Measurements from ENCODE around the gene C14orf180. TPM values are rescaled to one million over a fixed set of nuclear protein-coding genes. Genes with fewer than 3 reads are reported as not detected.

The C14orf180 gene
- total RNA-seq, 1 experiment from 2014 or later = not detected

DNA sequence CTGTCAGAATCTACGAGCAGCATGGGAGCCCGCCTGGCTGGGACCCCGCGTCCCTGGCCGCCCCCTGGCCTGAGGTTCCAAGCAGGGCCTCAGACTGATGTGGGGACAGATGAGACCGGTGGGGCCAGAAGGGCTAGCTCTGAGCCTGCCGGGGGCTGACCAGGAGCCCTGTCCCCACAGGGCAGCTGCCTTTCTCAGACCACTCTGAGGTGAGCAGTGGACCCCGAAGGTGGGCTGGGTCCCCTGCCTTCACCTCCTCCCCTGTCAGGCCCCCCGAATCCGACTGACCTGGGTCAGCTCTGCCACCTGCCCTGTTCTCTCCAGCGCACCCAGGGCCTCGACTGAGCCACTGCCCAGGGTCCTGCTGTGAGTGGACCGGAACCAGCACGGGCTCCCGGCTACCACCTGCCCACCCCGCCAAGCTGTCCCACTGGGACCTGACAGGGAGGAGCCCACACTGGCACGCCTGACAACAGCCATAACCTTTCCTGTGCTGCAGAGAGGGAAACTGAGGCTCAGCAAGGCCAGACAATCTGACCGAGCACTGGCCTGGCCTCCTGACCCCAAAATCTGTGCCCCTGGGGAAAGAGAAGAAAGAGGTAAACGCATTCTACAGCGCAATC is 54.7 kb downstream of the C14orf180 start:
- no peak overlapping the region for H3K27ac ChIP-seq (ENCODE audit: low read length)
- intact Hi-C loops (cut with micrococcal nuclease) = loop anchor here (10.0 kb wide), 1 partner anchor 59 kb away; the partner anchor contains the start of gene C14orf180
- H3K4me3 ChIP-seq (ENCODE audit: low read length) = no peak overlapping the region
- H2AFZ ChIP-seq (ENCODE audit: low read length) = no peak overlapping the region
- H4K20me1 ChIP-seq (ENCODE audit: low read length) = no peaks in the 10 kb centered on the region
- no peaks in the 10 kb centered on the region for H3K36me3 ChIP-seq (ENCODE audit: low read depth, low read length)
- TF ChIP-seq EZH2phosphoT487 (IDR thresholded peaks at IDR 0.05; ENCODE audit: borderline replicate concordance, low read length) (no peak), EZH2 (IDR thresholded peaks at IDR 0.05; ENCODE audit: low read length, unreplicated experiment) (no peak)
- TF ChIP-seq, protein P1, sequence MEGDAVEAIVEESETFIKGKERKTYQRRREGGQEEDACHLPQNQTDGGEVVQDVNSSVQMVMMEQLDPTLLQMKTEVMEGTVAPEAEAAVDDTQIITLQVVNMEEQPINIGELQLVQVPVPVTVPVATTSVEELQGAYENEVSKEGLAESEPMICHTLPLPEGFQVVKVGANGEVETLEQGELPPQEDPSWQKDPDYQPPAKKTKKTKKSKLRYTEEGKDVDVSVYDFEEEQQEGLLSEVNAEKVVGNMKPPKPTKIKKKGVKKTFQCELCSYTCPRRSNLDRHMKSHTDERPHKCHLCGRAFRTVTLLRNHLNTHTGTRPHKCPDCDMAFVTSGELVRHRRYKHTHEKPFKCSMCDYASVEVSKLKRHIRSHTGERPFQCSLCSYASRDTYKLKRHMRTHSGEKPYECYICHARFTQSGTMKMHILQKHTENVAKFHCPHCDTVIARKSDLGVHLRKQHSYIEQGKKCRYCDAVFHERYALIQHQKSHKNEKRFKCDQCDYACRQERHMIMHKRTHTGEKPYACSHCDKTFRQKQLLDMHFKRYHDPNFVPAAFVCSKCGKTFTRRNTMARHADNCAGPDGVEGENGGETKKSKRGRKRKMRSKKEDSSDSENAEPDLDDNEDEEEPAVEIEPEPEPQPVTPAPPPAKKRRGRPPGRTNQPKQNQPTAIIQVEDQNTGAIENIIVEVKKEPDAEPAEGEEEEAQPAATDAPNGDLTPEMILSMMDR (conservative IDR thresholded peaks at IDR 0.05; ENCODE audit: low read depth, low read length) = no peak
- ChIA-PET POLR2A (ENCODE audit: unreplicated experiment) (no interaction called here), CTCF (no interaction called here)
- no peaks in the 10 kb centered on the region for H3K9me3 ChIP-seq (ENCODE audit: low read length)
- H3K4me1 ChIP-seq (ENCODE audit: insufficient read depth, low read length) = 0 out of 2 replicates have a peak, but pooled peaks cover 10% of the 10 kb centered on the region
- H3K4me2 ChIP-seq (ENCODE audit: low read length) = no peak overlapping the region
- ATAC-seq (no peak), DNase-seq (no peak)
- BruUV-seq (replicated peaks) = no TSS peak
- H3F3A ChIP-seq (ENCODE audit: low read length, unreplicated experiment) = no peaks in the 10 kb centered on the region
- no peaks in the 10 kb centered on the region for H3K79me2 ChIP-seq (ENCODE audit: low read length)
- peaks cover 94% of the 10 kb centered on the region for H3K27me3 ChIP-seq (ENCODE audit: low read length)
- no peaks in the 10 kb centered on the region for H3K9me2 ChIP-seq (replicated peaks; ENCODE audit: low read length)
- no peak overlapping the region for H3K9ac ChIP-seq (ENCODE audit: low read length)

- H3K9ac ChIP-seq (ENCODE audit: low read length) = no peak overlapping the region
- ChIA-PET CTCF (no interaction called here), POLR2A (ENCODE audit: unreplicated experiment) (no interaction called here)
- no peaks in the 10 kb centered on the region for H4K20me1 ChIP-seq (ENCODE audit: low read length)
- BruUV-seq (replicated peaks) = no TSS peak
- no peaks in the 10 kb centered on the region for H3F3A ChIP-seq (ENCODE audit: low read length, unreplicated experiment)
- no peak overlapping the region for H3K4me3 ChIP-seq (ENCODE audit: low read length)
- 0 out of 2 replicates have a peak, but pooled peaks cover 10% of the 10 kb centered on the region for H3K4me1 ChIP-seq (ENCODE audit: insufficient read depth, low read length)
- no peak overlapping the region for H3K4me2 ChIP-seq (ENCODE audit: low read length)
- ATAC-seq (no peak), DNase-seq (no peak)
- TF ChIP-seq EZH2 (IDR thresholded peaks at IDR 0.05; ENCODE audit: low read length, unreplicated experiment) (no peak), EZH2phosphoT487 (IDR thresholded peaks at IDR 0.05; ENCODE audit: borderline replicate concordance, low read length) (no peak)
- TF ChIP-seq, protein P1 (conservative IDR thresholded peaks at IDR 0.05; ENCODE audit: low read depth, low read length) = no peak
- no peak overlapping the region for H2AFZ ChIP-seq (ENCODE audit: low read length)
- peaks cover 86% of the 10 kb centered on the region for H3K27me3 ChIP-seq (ENCODE audit: low read length)
- no peaks in the 10 kb centered on the region for H3K36me3 ChIP-seq (ENCODE audit: low read depth, low read length)
- intact Hi-C loops (cut with micrococcal nuclease) = loop anchor here (10.0 kb wide), 1 partner anchor 60 kb away; the partner anchor contains the start of gene C14orf180
- H3K79me2 ChIP-seq (ENCODE audit: low read length) = no peaks in the 10 kb centered on the region
- no peaks in the 10 kb centered on the region for H3K9me3 ChIP-seq (ENCODE audit: low read length)
- H3K9me2 ChIP-seq (replicated peaks; ENCODE audit: low read length) = no peaks in the 10 kb centered on the region
- no peak overlapping the region for H3K27ac ChIP-seq (ENCODE audit: low read length)
These were observed 55.5 kb downstream of the C14orf180 start for GRCh38 chr14:104634886-104635570.

DNA sequence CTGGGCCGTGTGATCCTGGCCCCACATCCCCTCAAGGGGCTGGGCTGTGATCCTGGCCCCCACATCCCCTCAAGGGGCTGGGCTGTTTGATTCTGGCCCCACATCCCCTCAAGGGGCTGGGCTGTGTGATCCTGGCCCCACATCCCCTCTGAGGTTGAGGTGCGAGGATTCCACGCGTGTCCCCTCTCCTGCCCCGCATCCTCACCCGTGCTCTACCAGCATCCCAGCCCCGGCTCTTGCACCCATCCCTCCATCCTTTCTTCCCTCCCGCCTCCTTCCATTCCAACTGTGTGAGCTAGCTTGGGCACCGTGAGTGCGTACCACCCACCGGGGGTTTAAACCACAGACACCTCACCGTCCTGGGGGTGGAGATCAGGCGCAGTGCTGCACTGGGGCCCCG is 56.2 kb downstream of the C14orf180 start:
- ChIA-PET CTCF (no interaction called here), POLR2A (ENCODE audit: unreplicated experiment) (no interaction called here)
- Histone ChIP-seq H3K9me2 (replicated peaks; ENCODE audit: low read length) (no peaks in the 10 kb centered on the region), H3F3A (ENCODE audit: low read length, unreplicated experiment) (no peaks in the 10 kb centered on the region), H3K4me3 (ENCODE audit: low read length) (no peak overlapping the region), H3K9ac (ENCODE audit: low read length) (no peak overlapping the region), H3K4me2 (ENCODE audit: low read length) (no peak overlapping the region), H3K27ac (ENCODE audit: low read length) (no peak overlapping the region), H3K79me2 (ENCODE audit: low read length) (no peaks in the 10 kb centered on the region), H3K9me3 (ENCODE audit: low read length) (no peaks in the 10 kb centered on the region), H2AFZ (ENCODE audit: low read length) (no peak overlapping the region), H4K20me1 (ENCODE audit: low read length) (no peaks in the 10 kb centered on the region), H3K27me3 (ENCODE audit: low read length) (peaks cover 80% of the 10 kb centered on the region), H3K36me3 (ENCODE audit: low read depth, low read length) (no peaks in the 10 kb centered on the region), H3K4me1 (ENCODE audit: insufficient read depth, low read length) (0 out of 2 replicates have a peak, but pooled peaks cover 10% of the 10 kb centered on the region)
- ATAC-seq (no peak), DNase-seq (no peak)
- intact Hi-C loops (cut with micrococcal nuclease) = loop anchor here (10.0 kb wide), 1 partner anchor 61 kb away; the partner anchor contains the start of gene C14orf180
- TF ChIP-seq EZH2 (IDR thresholded peaks at IDR 0.05; ENCODE audit: low read length, unreplicated experiment) (no peak), EZH2phosphoT487 (IDR thresholded peaks at IDR 0.05; ENCODE audit: borderline replicate concordance, low read length) (no peak)
- TF ChIP-seq, protein P1 (conservative IDR thresholded peaks at IDR 0.05; ENCODE audit: low read depth, low read length) = no peak
- BruUV-seq (replicated peaks) = no TSS peak
